NCI-H2196 (cell line): ENCODE measurements around the gene ZNF620.
"Not testable (repeated sequence)": the region's sequence is repeated elsewhere in the genome, so short reads cannot be mapped to it uniquely, and the experiment has no call there.

Source experiments
- DNase-seq: peaks from one replicate; lab custom pipeline; 2025; ENCODE audit not compliant: unreplicated experiment; lab: John Stamatoyannopoulos, UW

ZNF620 gene

DNA sequence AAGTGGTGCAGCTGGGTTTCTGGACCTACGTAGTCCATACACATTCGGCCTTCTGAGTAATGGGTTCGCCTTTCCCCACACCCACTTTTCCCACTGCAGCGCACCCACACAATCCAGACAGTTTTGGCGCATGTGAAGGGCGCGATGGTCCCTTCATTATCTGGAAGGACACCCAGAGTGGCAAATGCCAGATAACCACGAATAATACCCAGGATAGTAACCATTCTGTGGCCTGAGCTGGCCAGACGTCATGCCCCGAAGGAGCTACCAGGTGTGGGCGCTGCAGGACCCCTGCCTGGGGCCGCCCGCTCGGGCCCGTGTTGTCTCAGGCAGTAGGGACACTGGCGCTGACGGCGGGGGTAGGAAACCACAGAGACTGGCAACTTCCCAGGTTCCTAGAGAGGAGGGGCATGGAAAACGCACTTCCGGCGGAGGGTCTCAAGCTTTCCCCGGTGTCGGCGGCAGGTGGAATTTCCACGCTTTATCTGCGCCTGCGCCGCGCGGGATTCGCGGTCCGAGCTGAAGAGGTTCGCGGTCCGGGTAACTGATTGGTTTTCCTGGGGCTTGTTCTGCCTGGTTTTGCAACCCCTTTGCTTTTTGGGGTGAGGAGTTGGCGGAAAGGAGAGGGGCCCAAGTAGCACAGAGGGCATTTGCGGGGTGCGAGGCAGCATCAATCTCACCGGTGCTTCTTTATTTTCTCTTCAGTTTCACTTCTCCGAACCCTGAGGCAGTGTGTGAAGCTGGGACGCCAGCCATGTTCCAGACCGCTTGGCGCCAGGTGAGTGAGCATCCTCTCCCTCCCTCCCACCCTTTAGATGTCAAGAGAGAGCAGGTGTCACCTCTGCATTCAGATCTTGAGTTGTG is at the start of gene ZNF620:
ZNF620 (plus strand) TSS at position 441 of the 864 bp plus-strand sequence; CDS start at position 755, 314 bp downstream.
- DNase-seq = peak; percentile 79

DNA sequence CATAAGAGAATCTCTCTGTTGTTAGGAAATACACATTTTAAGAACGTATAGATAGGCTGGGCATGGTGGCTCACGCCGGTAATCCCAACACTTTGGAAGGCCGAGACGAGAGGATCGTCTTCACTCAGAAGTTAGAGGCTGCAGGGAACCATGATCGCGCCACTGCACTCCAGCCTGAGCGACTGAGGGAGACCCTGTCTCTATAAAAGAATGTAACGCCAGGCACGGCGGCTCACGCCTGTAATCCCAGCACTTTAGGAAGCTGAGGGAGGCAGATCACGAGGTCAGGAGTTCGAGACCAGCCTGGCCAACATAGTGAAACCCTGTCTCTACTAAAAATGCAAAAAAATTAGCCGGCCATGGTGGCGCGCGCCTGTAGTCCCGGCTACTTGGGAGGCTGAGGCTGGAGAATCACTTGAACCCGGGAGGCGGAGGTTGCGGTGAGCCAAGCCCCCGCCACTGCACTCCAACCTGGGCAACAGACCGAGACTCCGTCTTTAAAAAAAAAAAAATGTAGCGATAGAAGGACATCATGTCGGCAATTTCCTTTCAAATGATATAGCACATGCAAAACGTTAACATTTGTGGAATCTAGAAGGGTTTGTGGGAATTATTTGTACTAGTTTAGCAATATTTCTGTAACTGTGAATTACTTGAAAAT is 49.4 kb upstream of the ZNF620 start:
- no peak for DNase-seq

GRCh38 chr3:40456940-40457823 is 48.7 kb upstream of the ZNF620 start, which contains the start of gene RPL14:
TSS of gene RPL14 (plus strand) at chr3:40457339. CDS start at chr3:40457472, 133 bp downstream.
- DNase-seq = peak; percentile 79

GRCh38 chr3:40458473-40458872 is 47.4 kb upstream of the ZNF620 start:
- DNase-seq = no peak

GRCh38 chr3:40460481-40460880 is 45.4 kb upstream of the ZNF620 start:
- DNase-seq = not testable (repeated sequence)

GRCh38 chr3:40461161-40461560 is 44.7 kb upstream of the ZNF620 start:
- DNase-seq = no peak

GRCh38 chr3:40462838-40463237 is 43.0 kb upstream of the ZNF620 start:
- not testable (repeated sequence) for DNase-seq

- DNase-seq = no peak
These were observed 42.3 kb upstream of the ZNF620 start for GRCh38 chr3:40463579-40463978.

DNA sequence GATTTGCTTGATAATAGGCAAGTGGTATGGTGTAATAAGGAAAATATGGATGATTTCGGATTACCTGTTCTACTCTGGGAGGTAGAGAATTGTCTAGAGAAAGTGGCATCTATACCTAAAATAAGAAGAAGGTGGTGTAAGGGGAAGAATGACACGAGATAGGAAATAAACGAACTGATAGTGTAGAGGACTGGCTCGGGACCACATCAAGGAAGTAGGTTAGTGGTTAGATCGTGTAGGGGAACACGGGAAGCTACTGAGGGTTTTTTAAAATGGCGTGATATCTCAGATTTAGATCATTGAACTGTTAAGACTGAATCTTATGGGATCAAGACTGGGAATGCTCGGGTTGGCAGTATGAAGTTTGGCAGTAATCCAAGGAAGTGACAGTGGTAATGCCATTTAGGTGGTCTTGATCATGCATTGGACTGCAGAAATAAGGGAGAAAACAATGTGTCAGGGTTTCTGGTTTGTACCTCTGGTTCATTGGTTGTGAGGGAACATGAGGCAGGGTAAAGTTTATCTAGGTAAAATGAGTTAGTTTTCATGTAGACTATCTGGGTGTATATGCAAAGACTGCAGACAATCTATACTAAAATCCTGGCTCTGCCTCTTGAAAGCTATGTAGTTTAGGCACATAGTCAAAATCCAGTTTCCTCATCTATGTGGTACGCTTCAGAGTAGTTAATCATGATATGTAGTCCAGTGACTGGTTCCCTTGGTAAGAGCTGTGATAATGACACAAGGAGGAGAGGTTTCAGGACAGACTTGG is 41.3 kb upstream of the ZNF620 start:
- DNase-seq = no peak

DNA sequence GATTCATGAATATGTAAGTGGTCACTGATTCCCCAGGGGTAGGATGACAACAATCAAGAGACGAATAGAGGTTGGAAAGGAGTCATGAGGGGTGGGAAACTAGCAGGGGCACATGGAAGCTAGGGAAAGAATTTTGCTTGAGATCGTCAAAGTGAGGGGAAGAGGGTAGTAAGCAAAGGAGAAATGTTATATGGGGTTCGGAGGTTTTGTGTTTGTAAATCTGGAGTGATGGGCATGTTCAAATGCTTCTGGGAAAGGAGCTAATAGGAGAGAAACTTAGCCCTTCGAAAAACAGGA is 40.8 kb upstream of the ZNF620 start:
- no peak for DNase-seq

DNA sequence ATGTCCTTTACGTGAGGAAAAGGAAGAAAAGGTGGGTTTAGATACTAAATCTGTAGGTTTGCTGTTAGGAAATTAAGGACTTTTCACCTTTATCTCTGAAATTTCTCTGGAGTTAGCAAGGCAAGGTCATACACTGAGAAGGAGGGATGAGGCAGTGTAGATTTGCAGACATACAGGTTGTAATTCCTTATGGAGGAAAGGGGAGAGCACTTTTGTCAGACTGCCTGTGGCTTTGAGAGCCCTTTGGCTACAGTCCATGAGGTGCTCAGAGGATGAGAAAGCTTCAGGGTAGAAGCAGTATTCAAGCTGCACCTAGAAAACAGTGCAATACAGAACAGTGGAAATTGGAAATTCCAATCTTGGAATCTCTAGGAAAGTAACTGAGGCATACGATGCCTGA is 40.4 kb upstream of the ZNF620 start:
- DNase-seq = no peak

DNA sequence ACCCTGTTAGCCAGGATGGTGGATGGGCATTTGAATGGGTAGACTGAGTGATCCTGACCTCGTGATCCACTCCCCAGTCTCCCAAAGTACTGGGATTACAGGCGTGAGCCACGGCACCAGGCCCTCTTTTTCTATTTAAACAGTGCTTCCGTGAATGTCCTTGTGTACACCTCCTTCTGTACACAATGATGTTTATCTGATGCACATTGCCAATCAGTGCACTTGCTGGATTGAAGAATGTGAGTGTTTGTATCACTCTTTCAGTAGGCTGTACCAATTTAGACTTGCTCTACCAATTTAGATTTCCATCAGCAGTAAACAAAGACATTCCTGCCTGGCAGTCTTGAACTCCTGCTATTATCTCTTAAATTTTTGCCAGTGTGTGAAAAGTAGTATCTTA is 37.8 kb upstream of the ZNF620 start:
- no peak for DNase-seq

- no peak for DNase-seq
These were observed 35.1 kb upstream of the ZNF620 start for GRCh38 chr3:40470701-40471100.

- DNase-seq = peak; percentile 42
These were observed 29.1 kb upstream of the ZNF620 start, which contains the start of gene ZNF619 for GRCh38 chr3:40476478-40477470. TSS of gene ZNF619 (plus strand) at chr3:40477122. CDS start at chr3:40477980, 858 bp downstream.

GRCh38 chr3:40477666-40478065 is 28.2 kb upstream of the ZNF620 start:
- no peak for DNase-seq

- no peak for DNase-seq
These were observed 18.7 kb upstream of the ZNF620 start for GRCh38 chr3:40487172-40487571.

DNA sequence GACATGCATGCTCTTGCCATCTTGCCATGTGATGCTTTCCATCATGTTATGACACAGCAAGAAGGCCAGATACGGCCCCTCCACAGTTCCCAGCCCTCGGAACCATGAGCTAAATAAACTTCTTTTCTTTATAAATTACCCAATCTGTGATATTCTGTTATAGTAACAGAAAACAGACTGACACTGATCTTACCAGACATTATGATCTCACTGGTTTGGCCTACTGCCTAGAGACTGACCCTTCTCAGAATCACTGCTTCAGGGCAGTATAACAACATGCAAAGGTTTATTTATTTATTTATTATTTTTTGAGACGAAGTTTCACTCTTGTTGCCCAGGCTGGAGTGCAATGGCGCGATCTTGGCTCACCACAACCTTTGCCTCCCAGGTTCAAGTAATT is 14.9 kb upstream of the ZNF620 start:
- no peak for DNase-seq

GRCh38 chr3:40494698-40495097 is 11.1 kb upstream of the ZNF620 start:
- DNase-seq = no peak

DNA sequence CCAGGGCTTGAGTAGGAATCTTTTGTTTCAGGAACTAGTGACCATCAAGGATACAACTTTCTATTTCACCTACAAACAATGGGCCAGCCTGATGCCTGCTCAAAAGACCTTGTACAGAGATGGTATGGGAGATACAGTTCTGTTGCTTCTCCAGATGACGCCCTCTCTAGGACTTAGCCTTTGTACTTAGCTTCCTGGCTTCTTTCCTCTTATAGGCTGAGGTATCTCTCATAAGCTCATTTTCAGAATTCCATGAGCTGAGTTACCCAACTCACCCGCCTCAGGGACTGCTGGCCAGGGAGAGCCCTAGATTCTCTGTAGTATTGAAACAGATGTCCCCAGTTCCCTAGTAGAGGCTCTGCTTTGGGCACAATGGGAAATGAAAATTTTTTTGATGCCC is 8.6 kb upstream of the ZNF620 start:
- DNase-seq = no peak
